T-helper 22 cell (primary cell): Measurements from ENCODE around the gene EXOC3L1.

Experiments used
- DNase-seq: peaks from one replicate; pipeline ENCODE4 v3.0.0-alpha.2; 2020; ENCODE audit warnings: low read depth

The EXOC3L1 gene

GRCh38 chr16:67180166-67180565 is 9.8 kb downstream of the EXOC3L1 start:
- no peak for DNase-seq

- no peak for DNase-seq
These were observed 10.4 kb downstream of the EXOC3L1 start for GRCh38 chr16:67179421-67180080.

GRCh38 chr16:67177743-67178699 is 11.9 kb downstream of the EXOC3L1 start:
- peak; percentile 57 for DNase-seq

GRCh38 chr16:67176662-67177061 is 13.3 kb downstream of the EXOC3L1 start:
- no peak for DNase-seq

- DNase-seq: no peak
These were observed 15.2 kb downstream of the EXOC3L1 start for GRCh38 chr16:67174706-67175231.

GRCh38 chr16:67173808-67174705 is 15.9 kb downstream of the EXOC3L1 start:
- peak; percentile 58 for DNase-seq

GRCh38 chr16:67173323-67173722 is 16.6 kb downstream of the EXOC3L1 start:
- DNase-seq: no peak

- no peak for DNase-seq
These were observed 18.8 kb downstream of the EXOC3L1 start for GRCh38 chr16:67170949-67171649.

- DNase-seq: no peak
These were observed 19.6 kb downstream of the EXOC3L1 start, which contains the start of gene NOL3 for GRCh38 chr16:67170168-67170948. TSS of gene NOL3 (plus strand) at chr16:67170538.

GRCh38 chr16:67169642-67170167 is 20.2 kb downstream of the EXOC3L1 start:
- no peak for DNase-seq

- no peak for DNase-seq
These were observed 20.9 kb downstream of the EXOC3L1 start for GRCh38 chr16:67169011-67169451.

- DNase-seq: no peak
These were observed 22.3 kb downstream of the EXOC3L1 start for GRCh38 chr16:67167588-67167987.

- DNase-seq: no peak
These were observed 23.3 kb downstream of the EXOC3L1 start for GRCh38 chr16:67166598-67167168.

- no peak for DNase-seq
These were observed 23.8 kb downstream of the EXOC3L1 start for GRCh38 chr16:67166110-67166547.

GRCh38 chr16:67165121-67166078 is 24.5 kb downstream of the EXOC3L1 start:
- no peak for DNase-seq

GRCh38 chr16:67164599-67165061 is 25.3 kb downstream of the EXOC3L1 start, which contains the start of gene HSF4:
TSS of gene HSF4 (plus strand) at chr16:67164745. CDS start at chr16:67164812, 67 bp downstream.
- DNase-seq: no peak

GRCh38 chr16:67163999-67164558 is 25.9 kb downstream of the EXOC3L1 start:
- no peak for DNase-seq
